ENCODE data around the gene HDAC8. TPM values are rescaled to one million over a fixed set of nuclear protein-coding genes. Genes with fewer than 3 reads are reported as not detected.

The HDAC8 gene
- total RNA-seq, 4 donors from 2014 or later = 16.3 to 27.0 (median 20.2) TPM

GRCh38 chrX:72316408-72317110, 256.1 kb downstream of the HDAC8 start:
- 55% methylated on average over 12 of the region's 12 CpGs for WGBS
- no peaks in the 10 kb centered on the region for H3K4me1 ChIP-seq

GRCh38 chrX:72314881-72315280, 257.8 kb downstream of the HDAC8 start:
- no peak overlapping the region for H3K4me3 ChIP-seq
- no peaks in the 10 kb centered on the region for H3K9me3 ChIP-seq
- no peak for DNase-seq (ENCODE audit: low spot score in 2 of 2)
- no peaks in the 10 kb centered on the region for H3K27me3 ChIP-seq
- H3K4me1 ChIP-seq = no peaks in the 10 kb centered on the region
- WGBS = 89% methylated on average over 3 of the region's 3 CpGs
- TF ChIP-seq EP300 (IDR thresholded peaks at IDR 0.05) (no peak), POLR2A (IDR thresholded peaks at IDR 0.05) (no peak), POLR2AphosphoS5 (IDR thresholded peaks at IDR 0.05) (no peak), CTCF (IDR thresholded peaks at IDR 0.05) (no peak)
- no peak overlapping the region for H3K27ac ChIP-seq
- H3K36me3 ChIP-seq = no peaks in the 10 kb centered on the region

More at GRCh38 chrX:72316408-72317110, 256.1 kb downstream of the HDAC8 start:
- H3K36me3 ChIP-seq = no peaks in the 10 kb centered on the region
- no peak overlapping the region for H3K4me3 ChIP-seq
- H3K27me3 ChIP-seq = no peaks in the 10 kb centered on the region
- no peak for TF ChIP-seq POLR2AphosphoS5 (IDR thresholded peaks at IDR 0.05)
- no peak for TF ChIP-seq EP300 (IDR thresholded peaks at IDR 0.05)
- TF ChIP-seq CTCF (IDR thresholded peaks at IDR 0.05) = no peak
- no peak for TF ChIP-seq POLR2A (IDR thresholded peaks at IDR 0.05)
- H3K9me3 ChIP-seq = no peaks in the 10 kb centered on the region
- DNase-seq (ENCODE audit: low spot score in 2 of 2) = no peak
- no peak overlapping the region for H3K27ac ChIP-seq

- TF ChIP-seq POLR2AphosphoS5 (IDR thresholded peaks at IDR 0.05) = no peak
- TF ChIP-seq CTCF (IDR thresholded peaks at IDR 0.05) = no peak
- DNase-seq (ENCODE audit: low spot score in 2 of 2) = no peak
- no peak overlapping the region for H3K4me3 ChIP-seq
- H3K9me3 ChIP-seq = no peaks in the 10 kb centered on the region
- WGBS = 70% methylated on average over 8 of the region's 8 CpGs
- no peak overlapping the region for H3K27ac ChIP-seq
- H3K27me3 ChIP-seq = no peaks in the 10 kb centered on the region
- peaks cover 6% of the 10 kb centered on the region for H3K4me1 ChIP-seq
- no peaks in the 10 kb centered on the region for H3K36me3 ChIP-seq
Observed at GRCh38 chrX:72313707-72314641, 258.7 kb downstream of the HDAC8 start.

GRCh38 chrX:72312311-72312940, 260.2 kb downstream of the HDAC8 start:
- Histone ChIP-seq H3K27me3 (peaks cover 9% of the 10 kb centered on the region), H3K27ac (no peak overlapping the region), H3K4me3 (no peak overlapping the region), H3K4me1 (peaks cover 20% of the 10 kb centered on the region), H3K9me3 (no peaks in the 10 kb centered on the region), H3K36me3 (no peaks in the 10 kb centered on the region)
- TF ChIP-seq EP300 (IDR thresholded peaks at IDR 0.05) (no peak), POLR2AphosphoS5 (IDR thresholded peaks at IDR 0.05) (no peak), CTCF (IDR thresholded peaks at IDR 0.05) (no peak), POLR2A (IDR thresholded peaks at IDR 0.05) (no peak)
- WGBS = 34% methylated on average over 14 of the region's 14 CpGs
- DNase-seq (ENCODE audit: low spot score in 2 of 2) = no peak

Data from suprapubic skin (tissue), 4 donors.